Stimulated activated CD8-positive, alpha-beta memory T cell treated with anti-CD3 and anti-CD28 coated beads, Interleukin-12 subunit alpha, Interleukin-12 subunit beta, amount 100 ng/mL, for 1 hour (primary cell): Measurements from ENCODE around the gene MICAL3.
"Not testable (repeated sequence)": the region's sequence is repeated elsewhere in the genome, so short reads cannot be mapped to it uniquely, and the experiment has no call there.

Source experiments
- DNase-seq: peaks from one replicate; pipeline ENCODE4 v3.0.0-alpha.2; 2020; ENCODE audit warnings: low read depth

Gene MICAL3, protein sequence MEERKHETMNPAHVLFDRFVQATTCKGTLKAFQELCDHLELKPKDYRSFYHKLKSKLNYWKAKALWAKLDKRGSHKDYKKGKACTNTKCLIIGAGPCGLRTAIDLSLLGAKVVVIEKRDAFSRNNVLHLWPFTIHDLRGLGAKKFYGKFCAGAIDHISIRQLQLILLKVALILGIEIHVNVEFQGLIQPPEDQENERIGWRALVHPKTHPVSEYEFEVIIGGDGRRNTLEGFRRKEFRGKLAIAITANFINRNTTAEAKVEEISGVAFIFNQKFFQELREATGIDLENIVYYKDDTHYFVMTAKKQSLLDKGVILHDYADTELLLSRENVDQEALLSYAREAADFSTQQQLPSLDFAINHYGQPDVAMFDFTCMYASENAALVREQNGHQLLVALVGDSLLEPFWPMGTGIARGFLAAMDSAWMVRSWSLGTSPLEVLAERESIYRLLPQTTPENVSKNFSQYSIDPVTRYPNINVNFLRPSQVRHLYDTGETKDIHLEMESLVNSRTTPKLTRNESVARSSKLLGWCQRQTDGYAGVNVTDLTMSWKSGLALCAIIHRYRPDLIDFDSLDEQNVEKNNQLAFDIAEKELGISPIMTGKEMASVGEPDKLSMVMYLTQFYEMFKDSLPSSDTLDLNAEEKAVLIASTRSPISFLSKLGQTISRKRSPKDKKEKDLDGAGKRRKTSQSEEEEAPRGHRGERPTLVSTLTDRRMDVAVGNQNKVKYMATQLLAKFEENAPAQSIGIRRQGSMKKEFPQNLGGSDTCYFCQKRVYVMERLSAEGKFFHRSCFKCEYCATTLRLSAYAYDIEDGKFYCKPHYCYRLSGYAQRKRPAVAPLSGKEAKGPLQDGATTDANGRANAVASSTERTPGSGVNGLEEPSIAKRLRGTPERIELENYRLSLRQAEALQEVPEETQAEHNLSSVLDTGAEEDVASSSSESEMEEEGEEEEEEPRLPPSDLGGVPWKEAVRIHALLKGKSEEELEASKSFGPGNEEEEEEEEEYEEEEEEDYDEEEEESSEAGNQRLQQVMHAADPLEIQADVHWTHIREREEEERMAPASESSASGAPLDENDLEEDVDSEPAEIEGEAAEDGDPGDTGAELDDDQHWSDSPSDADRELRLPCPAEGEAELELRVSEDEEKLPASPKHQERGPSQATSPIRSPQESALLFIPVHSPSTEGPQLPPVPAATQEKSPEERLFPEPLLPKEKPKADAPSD (N-terminal part only)

GRCh38 chr22:18024276-18024939, at the start of gene MICAL3:
Gene MICAL3 (minus strand): TSS chr22:18024561. CDS start chr22:17906812, 117,749 bp downstream.
- DNase-seq: peak; percentile 26

- DNase-seq: not testable (repeated sequence)
These were observed 49.6 kb upstream of the MICAL3 start for GRCh38 chr22:18073927-18074326.

DNA sequence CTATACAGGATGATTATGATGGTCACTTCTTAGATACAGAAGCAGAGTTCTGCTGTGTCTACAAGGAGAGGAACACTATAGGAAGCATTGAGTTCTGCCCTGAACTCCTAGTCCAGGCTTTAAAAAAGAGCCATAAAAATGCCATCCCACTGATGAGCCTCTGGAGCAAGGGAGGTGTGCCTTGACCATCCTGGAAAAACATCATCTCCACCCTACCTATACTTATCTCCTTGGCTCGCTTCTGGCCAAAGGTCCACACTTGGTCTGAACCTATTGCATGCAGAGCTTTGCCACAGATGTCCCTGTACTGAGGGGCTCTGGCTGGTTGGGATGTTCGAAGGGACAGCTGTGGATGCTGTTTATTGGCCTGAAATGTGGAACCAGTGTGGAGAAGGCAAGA, 49.1 kb upstream of the MICAL3 start:
- no peak for DNase-seq

DNA sequence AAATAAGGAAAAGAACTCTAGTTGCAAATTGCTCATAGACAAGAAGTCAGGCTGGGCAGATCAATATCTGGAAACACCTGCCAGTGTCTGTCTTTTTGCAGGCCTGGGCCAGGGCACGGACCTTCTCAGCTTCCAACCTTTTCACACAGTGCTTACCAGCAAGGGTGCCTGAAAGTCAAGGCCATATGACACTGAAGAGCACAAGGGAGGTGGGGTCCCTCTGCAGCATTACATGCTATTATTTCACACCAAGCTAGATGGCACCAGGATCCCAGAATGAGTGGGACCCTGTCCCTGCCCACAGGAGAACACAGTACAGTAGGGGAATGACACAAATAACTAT, 47.6 kb upstream of the MICAL3 start:
- no peak for DNase-seq

DNA sequence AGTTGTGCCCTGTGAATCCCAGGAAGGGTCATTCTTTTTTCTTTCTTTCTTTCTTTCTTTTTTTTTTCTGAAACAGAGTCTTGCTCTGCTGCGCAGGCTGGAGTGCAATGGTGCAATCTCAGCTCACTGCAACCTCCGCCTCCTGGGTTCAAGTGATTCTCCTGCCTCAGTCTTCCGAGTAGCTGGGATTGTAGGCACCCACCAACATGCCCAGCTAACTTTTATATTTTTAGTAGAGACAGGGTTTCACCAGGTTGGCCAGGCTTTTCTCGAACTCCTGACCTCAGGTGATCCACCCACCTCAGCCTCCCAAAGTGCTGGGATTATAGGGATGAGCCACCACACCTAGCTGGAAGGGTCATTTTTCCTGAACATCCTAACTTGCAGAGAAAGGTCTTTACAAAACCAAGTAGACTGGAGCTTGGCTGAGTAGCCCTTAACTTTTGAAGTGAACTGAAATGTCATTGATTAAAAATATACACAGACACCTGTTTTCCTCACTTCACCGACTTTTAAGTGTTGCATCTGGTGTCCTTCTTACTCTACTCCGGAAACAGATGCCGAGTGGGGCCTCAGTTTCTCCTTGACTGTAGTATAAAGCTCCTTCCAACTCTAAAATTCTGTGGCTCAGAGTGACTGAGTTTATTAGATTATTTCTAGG, 47.1 kb upstream of the MICAL3 start:
- not testable (repeated sequence) for DNase-seq

- no peak for DNase-seq
These were observed 46.4 kb upstream of the MICAL3 start for GRCh38 chr22:18070556-18071306.

- DNase-seq: no peak
These were observed 45.7 kb upstream of the MICAL3 start for GRCh38 chr22:18070041-18070440.

GRCh38 chr22:18069041-18069440, 44.7 kb upstream of the MICAL3 start:
- DNase-seq: no peak

DNA sequence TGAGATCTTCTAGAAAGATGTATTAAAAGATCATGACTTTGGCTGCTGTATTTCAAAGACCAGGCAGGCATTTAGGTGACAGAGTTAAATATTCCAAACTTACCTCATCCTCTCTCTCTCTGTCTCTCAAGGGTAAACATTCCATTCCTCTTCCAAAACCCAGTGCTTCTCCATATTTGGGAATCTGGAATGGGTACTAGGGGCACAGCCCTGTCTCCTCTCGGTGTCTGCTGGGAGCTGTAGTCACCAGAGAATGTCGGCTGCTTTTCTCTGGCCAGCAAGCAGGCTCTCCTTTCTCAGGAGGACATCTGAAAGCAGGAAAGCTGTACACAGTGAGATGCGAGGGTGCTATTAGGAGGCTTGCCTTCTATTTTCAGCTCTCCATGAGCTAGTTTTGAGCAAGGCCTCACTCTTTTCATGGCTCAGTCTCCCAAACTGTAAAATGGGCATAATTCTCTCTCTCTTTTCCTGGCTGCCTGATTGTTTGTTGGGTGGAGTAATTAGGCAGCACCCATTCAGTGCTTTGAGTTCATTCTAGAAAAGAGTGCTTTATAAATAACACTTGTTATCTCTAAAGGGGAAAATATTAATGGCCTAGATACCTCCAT, 44.1 kb upstream of the MICAL3 start:
- no peak for DNase-seq

GRCh38 chr22:18067548-18068341, 43.4 kb upstream of the MICAL3 start:
- no peak for DNase-seq

GRCh38 chr22:18067121-18067520, 42.8 kb upstream of the MICAL3 start:
- no peak for DNase-seq

DNA sequence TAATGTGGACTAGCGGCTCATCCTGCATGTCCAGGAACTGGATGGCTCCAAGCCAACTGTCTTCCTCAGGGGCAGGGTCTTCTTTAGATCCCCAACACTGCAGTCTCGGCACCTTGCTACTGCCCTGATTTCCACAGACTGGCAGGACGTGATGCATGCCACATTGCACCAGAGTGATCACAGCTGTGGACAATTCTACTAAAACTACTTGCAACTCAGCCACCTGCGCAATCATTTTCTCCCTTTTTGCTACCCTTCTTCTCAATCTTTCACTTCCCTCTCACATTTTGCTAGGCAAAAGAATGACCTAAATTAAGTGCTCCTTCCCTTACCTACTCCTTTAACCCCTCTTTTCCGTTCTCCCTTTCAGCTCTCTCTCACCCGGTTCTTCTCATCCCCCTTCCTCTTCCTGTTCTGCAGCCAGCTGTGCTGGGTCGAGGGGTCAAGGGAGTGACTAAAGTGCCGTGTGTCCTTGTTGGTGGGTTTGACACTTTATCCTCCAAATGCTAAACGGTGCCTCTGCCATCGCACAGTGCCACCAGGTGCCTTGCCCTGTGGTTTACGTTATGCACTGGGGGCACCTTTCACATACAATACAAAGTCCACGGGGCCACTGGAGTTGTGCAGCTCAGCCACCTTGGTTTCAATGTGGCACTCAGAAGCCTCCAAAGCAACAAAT, 42.0 kb upstream of the MICAL3 start:
- DNase-seq: no peak

- no peak for DNase-seq
These were observed 40.9 kb upstream of the MICAL3 start for GRCh38 chr22:18065256-18065655.

GRCh38 chr22:18064636-18065035, 40.3 kb upstream of the MICAL3 start:
- no peak for DNase-seq

DNA sequence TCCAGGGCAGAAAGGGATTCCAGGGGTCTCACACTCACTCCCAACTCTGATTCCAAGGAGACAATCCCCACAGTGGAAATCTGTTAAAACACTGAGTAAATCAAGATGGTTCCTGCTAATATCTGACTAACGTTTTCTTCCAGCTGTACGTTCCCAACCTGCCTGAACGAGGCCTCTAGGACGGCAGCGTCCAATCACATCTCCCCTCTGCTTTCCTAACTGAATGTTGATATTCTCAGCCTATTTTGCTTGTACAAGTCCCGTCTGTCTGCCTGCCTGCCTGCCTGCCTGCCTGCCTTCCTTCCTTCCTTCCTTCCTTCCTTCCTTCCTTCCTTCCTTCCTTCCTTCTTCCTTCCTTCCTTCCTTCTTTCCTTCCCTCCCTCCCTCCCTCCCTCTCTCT, 39.4 kb upstream of the MICAL3 start:
- DNase-seq: not testable (repeated sequence)

DNA sequence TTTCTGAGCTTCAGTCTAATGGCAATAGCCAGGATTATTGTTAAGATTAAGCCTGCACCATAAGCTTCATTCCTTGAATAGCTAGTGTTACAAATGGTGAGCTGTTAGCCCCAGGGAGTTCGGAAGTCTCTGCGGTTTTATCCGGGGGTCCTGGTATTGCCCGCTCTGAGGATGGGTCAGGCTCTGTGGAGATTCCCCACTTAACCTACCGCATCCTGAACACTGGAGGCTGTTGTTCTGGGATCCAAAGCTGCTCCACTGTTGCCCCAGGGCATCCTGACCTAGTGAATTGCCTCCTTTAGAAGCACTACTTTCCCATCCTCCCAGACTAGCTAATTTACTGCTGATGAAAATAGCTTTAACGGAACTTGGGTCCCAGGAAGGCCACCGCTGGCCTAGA, 38.9 kb upstream of the MICAL3 start:
- no peak for DNase-seq

DNA sequence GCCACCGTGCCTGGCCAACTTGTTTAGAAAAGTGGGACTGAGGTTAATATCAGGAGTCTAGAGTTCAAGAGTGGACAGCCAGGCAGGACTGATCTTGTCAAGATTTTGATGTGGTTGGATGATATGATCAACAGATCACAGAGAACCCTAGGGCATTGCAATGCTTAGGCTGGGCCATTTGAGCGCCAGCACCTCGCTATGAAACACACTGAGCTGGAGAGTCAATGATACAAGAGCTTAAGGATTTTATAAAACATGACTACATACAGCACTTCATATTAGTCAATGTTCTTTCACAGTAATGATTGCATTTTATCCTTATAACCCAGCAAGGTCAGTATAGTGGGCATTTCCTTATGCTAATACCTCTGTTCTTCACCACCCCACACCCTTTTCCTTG, 38.1 kb upstream of the MICAL3 start:
- DNase-seq: no peak
